Uterus (tissue), 2 donors: ENCODE results near the gene CADM4.

Experiments used
- POLR2A ChIP-seq, 2 donors: fragments of 450-650 bp; IDR thresholded peaks; one replicate each; pipeline ENCODE4 v1.6.1; 2016; ENCODE audit warnings: antibody characterized with exemption in 2 of 2, mild to moderate bottlenecking in 1 of 2, moderate library complexity in 1 of 2
- TF ChIP-seq, protein P1 (sequence below), 4 experiments: fragments of 200-600 bp in 2 of 4; fragments of 450-650 bp in 2 of 4; sonication (generic) in 2 of 4; IDR thresholded peaks; one replicate each; pipeline ENCODE4 v1.5.1; 2016 to 2019; ENCODE audit warnings: antibody characterized with exemption in 4 of 4, mild to moderate bottlenecking in 2 of 4, moderate library complexity in 1 of 4

DNA sequence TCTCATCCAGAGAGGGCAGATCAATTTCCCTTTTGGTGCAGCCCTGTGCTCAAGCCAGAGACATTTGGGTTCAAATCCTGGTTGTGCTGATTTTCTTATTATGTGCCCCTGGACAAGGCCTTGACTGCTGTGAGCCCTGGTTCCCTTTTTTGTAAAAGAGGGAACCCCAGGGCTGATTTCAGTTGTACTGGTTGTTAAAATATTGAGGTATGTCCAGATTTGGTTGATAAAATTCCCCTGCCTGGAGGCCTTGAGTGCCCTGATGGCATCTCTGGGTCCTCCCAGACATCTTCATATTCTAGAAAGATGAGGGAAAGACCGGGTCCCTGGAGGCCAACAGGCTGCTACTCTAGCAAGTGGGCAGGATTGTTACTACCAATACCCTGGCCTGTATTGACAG lies 44.7 kb upstream of the CADM4 start:
- TF ChIP-seq, protein P1, sequence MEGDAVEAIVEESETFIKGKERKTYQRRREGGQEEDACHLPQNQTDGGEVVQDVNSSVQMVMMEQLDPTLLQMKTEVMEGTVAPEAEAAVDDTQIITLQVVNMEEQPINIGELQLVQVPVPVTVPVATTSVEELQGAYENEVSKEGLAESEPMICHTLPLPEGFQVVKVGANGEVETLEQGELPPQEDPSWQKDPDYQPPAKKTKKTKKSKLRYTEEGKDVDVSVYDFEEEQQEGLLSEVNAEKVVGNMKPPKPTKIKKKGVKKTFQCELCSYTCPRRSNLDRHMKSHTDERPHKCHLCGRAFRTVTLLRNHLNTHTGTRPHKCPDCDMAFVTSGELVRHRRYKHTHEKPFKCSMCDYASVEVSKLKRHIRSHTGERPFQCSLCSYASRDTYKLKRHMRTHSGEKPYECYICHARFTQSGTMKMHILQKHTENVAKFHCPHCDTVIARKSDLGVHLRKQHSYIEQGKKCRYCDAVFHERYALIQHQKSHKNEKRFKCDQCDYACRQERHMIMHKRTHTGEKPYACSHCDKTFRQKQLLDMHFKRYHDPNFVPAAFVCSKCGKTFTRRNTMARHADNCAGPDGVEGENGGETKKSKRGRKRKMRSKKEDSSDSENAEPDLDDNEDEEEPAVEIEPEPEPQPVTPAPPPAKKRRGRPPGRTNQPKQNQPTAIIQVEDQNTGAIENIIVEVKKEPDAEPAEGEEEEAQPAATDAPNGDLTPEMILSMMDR (IDR thresholded peaks at IDR 0.05), result no peak
- no peak for TF ChIP-seq POLR2A (IDR thresholded peaks at IDR 0.05)
